Thoracic aorta (tissue), 2 donors: ENCODE results near the gene CAMK2A. TPM values are rescaled to one million over a fixed set of nuclear protein-coding genes. Genes with fewer than 3 reads are reported as not detected.

Experiments
- ATAC-seq: fragments of 150-250 bp; one replicate; pipeline ENCODE4 v1.8.0; 2017; ENCODE audit warnings: low read depth; ENCODE audit not compliant: insufficient number of reproducible peaks, low FRiP score
- DNase-seq: peaks from one replicate; pipeline ENCODE4 v3.0.0-alpha.2; 2020; ENCODE audit warnings: low spot score
- H3K27ac ChIP-seq, 2 donors: fragments of 200-600 bp; sonication (generic); 1 replicate in 1 of 2; 2 replicates in 1 of 2; pipeline ENCODE4 v1.5.1; 2016; ENCODE audit warnings: mild to moderate bottlenecking in 2 of 2, moderate library complexity in 2 of 2
- H3K27me3 ChIP-seq: fragments of 200-600 bp; sonication (generic); replicated peaks from 2 replicates; pipeline ENCODE4 v1.6.0; 2016; ENCODE audit warnings: mild to moderate bottlenecking; ENCODE audit not compliant: insufficient read depth
- H3K36me3 ChIP-seq: fragments of 200-600 bp; sonication (generic); one replicate; pipeline ENCODE4 v1.5.1; 2016
- H3K4me1 ChIP-seq, 2 donors: fragments of 200-600 bp; sonication (generic); 1 replicate in 1 of 2; 2 replicates in 1 of 2; pipeline versions ENCODE4 v1.5.1 to v1.6.0; 2016; ENCODE audit warnings: low read depth in 2 of 2, mild to moderate bottlenecking in 1 of 2; ENCODE audit not compliant: control insufficient read depth in 1 of 2
- H3K4me3 ChIP-seq: fragments of 200-600 bp; sonication (generic); 2 replicates; pipeline ENCODE4 v1.5.1; 2016; ENCODE audit warnings: mild to moderate bottlenecking
- H3K9me3 ChIP-seq: fragments of 200-600 bp; sonication (generic); 2 replicates; pipeline ENCODE4 v1.5.1; 2016
- total RNA-seq, 2 donors: library from RNA; depleted of rRNA; stranded (reverse); fragments of >200 nt; gene quantifications; one replicate each; pipeline versions ENCODE4 v1.1.0 to v1.2.3, GENCODE V29; 2016
- TF ChIP-seq, protein P1 (sequence below): fragments of 200-600 bp; sonication (generic); IDR thresholded peaks from one replicate; pipeline ENCODE4 v1.5.1; 2019; ENCODE audit warnings: antibody characterized with exemption

CAMK2A gene
- total RNA-seq, 2 donors from 2014 or later, result 0.35 TPM; not detected in 1

DNA sequence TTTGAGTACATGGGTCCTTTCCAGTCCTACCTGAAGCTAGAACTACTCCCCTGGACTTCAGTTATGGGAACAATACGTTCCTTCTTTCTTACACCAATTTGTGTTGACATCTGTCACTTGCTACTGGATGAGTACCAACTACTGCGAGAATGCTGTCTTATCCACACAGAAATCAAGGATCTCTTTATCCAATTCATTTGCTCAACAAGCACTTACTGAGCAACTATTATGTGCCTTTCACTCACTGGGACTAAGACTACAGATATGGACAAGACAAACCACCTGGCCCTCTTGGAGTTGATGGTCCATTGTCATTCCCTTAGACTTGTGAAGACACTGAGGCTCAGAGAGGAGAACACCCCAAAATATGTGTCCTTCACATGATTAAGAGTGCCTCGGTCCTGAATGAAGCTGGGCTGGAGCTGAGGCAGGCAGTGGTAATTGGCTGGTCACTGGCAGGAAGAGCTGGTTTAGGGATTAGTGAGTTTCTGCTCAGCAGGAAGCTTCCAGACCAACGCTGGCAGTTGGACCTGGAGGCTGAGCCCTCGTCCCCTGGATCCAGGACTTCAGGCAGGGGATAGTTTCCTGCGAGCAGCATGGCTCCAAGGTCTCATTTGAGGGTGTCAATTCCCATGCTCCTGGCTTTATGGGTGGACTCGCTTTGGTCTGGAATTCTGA is 21.6 kb upstream of the CAMK2A start:
- Histone ChIP-seq H3K4me1 (no peaks in the 10 kb centered on the region), H3K9me3 (no peaks in the 10 kb centered on the region)
- no peak for DNase-seq

DNA sequence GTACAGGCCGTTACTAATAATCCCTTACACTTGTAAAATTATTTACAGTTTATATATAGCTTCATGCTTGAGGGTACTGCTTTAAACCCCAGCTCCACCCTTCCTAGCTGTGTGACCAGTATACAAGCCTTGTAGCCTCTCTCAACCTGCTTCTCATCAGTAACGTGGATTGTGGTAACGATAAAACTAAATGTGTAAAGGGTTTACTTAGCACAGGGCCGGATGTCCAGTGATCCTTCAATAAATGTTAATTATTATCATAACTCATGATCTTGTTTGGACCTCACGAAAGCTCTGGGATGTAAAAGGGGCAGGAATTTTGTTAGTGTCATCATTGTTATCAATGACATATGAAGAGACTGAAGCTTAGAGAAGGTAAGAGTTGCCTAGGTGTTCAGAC is 20.7 kb upstream of the CAMK2A start:
- Histone ChIP-seq H3K4me3 (no peak overlapping the region), H3K4me1 (no peaks in the 10 kb centered on the region), H3K27ac (no peak overlapping the region), H3K36me3 (no peaks in the 10 kb centered on the region), H3K27me3 (no peaks in the 10 kb centered on the region), H3K9me3 (no peaks in the 10 kb centered on the region)
- TF ChIP-seq, protein P1, sequence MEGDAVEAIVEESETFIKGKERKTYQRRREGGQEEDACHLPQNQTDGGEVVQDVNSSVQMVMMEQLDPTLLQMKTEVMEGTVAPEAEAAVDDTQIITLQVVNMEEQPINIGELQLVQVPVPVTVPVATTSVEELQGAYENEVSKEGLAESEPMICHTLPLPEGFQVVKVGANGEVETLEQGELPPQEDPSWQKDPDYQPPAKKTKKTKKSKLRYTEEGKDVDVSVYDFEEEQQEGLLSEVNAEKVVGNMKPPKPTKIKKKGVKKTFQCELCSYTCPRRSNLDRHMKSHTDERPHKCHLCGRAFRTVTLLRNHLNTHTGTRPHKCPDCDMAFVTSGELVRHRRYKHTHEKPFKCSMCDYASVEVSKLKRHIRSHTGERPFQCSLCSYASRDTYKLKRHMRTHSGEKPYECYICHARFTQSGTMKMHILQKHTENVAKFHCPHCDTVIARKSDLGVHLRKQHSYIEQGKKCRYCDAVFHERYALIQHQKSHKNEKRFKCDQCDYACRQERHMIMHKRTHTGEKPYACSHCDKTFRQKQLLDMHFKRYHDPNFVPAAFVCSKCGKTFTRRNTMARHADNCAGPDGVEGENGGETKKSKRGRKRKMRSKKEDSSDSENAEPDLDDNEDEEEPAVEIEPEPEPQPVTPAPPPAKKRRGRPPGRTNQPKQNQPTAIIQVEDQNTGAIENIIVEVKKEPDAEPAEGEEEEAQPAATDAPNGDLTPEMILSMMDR, result no peak
- no peak for ATAC-seq
- DNase-seq, result no peak

More for the DNA sequence above, 21.6 kb upstream of the CAMK2A start:
- no peak for ATAC-seq
- no peaks in the 10 kb centered on the region for H3K27me3 ChIP-seq
- TF ChIP-seq, protein P1, result no peak
- H3K27ac ChIP-seq, result no peak overlapping the region
- H3K4me3 ChIP-seq, result no peak overlapping the region
- H3K36me3 ChIP-seq, result no peaks in the 10 kb centered on the region

DNA sequence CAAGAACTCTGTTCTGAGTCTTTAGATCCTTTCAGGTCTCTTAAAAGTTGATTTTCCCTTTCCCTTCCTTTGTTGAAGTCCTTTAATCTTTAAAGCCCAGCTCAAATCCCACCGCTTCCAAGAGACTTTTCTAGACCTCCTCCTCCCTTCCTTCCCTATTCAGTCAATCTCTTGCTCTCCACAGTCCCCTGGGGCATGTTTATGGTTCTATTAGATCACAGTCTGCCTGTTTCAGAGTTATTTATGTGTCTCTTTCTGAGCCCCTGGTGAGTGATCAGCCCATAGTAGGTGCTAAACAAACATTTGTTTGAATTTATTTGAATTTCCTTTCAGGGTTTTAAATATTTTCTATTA is 20.3 kb upstream of the CAMK2A start:
- H3K9me3 ChIP-seq, result no peaks in the 10 kb centered on the region
- no peak overlapping the region for H3K27ac ChIP-seq
- H3K36me3 ChIP-seq, result no peaks in the 10 kb centered on the region
- H3K27me3 ChIP-seq, result no peaks in the 10 kb centered on the region
- TF ChIP-seq, protein P1, result no peak
- no peak overlapping the region for H3K4me3 ChIP-seq
- DNase-seq (no peak), ATAC-seq (no peak)
- H3K4me1 ChIP-seq, result no peaks in the 10 kb centered on the region

DNA sequence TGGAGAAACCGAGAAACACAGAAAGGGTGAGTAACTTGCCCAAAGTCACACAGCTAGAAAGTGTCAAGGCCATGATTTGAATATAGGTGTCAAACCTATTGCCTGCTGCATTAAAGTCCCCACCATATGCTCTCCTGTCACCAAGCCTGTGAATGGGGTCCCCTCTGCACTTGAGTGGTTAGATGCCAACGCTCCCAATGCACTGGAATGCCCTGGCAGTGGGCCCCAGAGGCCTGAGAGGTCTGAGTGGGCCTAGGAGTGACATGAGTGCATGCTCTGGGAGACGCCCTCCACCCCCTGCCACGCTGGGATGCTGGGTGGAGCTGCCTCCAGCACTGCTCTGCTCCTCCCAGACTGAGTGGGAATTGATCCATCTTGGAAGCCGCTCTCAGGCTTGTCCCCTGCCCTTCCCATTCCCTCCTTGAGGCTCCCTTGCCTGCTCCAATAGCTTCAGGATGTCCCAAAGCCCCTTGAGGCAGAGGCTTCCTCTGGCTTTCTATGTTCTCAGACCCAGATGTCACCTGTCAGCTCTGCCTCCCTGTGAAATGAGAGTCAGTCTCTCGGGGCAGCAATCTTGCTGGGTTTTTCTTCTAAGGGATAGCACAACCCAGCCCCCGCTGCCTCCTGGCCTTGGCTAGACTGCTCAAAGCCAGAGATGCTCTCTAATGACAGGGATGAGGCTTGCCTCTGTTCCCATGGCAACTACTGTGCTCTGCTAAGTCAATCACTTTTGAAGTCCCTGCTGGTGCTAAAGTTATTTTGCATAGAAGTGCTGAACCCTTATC is 19.7 kb upstream of the CAMK2A start:
- TF ChIP-seq, protein P1, result no peak
- Histone ChIP-seq H3K27ac (no peak overlapping the region), H3K4me1 (no peaks in the 10 kb centered on the region), H3K4me3 (no peak overlapping the region), H3K36me3 (no peaks in the 10 kb centered on the region), H3K27me3 (no peaks in the 10 kb centered on the region), H3K9me3 (no peaks in the 10 kb centered on the region)
- no peak for ATAC-seq
- no peak for DNase-seq

DNA sequence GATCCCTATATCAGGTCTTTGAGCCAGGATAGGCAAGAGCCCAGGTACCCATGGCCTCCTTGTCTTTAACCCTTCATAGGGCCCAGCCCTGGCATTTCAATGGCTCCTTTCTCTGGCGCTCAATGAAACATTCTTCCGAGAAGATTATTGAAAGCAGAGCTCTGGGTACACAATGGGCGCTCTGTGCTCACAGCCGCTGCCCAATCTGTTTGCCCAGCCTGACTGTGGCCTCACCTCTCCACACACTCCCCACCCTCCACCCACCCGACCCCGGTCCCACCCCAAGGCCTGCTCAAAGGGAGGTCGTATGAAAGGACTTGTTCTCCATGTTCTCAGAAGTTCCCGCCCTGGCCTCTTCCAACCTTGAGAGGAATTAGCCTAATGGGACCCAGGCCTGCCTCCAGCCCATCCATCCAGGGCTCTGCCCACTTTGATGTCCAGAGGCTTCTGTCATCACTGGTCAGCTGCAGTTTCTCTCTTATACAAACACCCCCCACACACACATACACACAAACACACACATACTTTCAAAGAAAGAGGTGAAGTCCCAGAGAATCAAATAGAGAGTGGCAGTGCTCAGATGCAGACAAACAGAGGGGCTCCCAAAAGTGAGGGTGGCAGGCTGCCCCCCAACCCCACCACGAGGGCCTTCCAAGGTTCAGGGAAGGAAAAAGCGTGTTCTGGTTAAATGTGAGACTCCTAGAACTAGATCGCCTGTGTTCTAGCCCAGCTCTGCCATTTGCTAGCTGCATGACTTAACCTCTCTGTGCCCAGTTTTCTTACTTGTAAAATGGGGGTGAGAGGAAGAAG is 18.2 kb upstream of the CAMK2A start:
- no peak overlapping the region for H3K27ac ChIP-seq
- peaks cover under 1 to 7% of the 10 kb centered on the region in 2 donors for H3K4me1 ChIP-seq
- ATAC-seq (no peak), DNase-seq (no peak)
- no peaks in the 10 kb centered on the region for H3K9me3 ChIP-seq
- TF ChIP-seq, protein P1, result no peak
- H3K27me3 ChIP-seq, result no peaks in the 10 kb centered on the region
- no peak overlapping the region for H3K4me3 ChIP-seq
- H3K36me3 ChIP-seq, result no peaks in the 10 kb centered on the region
